ENCODE data around the gene FOXP2.

The FOXP2 gene

GRCh38 chr7:114648680-114649079 is 234.1 kb downstream of the FOXP2 start:
- no peak for DNase-seq (ENCODE audit: insufficient read length, low spot score)
- no peak for FAIRE-seq

GRCh38 chr7:114649689-114650088 is 235.1 kb downstream of the FOXP2 start:
- FAIRE-seq (no peak), DNase-seq (ENCODE audit: insufficient read length, low spot score) (no peak)

DNA sequence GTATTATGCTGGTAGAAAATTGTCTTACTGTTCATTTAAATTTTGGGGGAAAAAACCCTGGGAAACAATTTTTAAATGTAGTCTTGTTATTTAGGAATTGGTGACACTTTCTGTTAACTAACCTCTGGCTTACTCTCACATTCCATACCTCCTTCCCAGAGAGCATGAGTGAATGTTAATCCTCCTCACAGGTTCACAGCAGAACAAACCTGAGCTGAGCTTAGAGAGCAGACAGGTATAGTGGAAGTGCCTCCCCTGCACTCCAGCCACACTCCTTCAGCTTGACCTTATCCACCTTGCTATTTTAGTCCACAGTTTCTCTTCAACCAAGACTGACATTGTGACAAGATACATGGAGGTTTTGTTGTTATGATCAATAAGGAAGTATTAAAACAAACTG is 235.9 kb downstream of the FOXP2 start:
- FAIRE-seq (no peak), DNase-seq (ENCODE audit: insufficient read length, low spot score) (no peak)

DNA sequence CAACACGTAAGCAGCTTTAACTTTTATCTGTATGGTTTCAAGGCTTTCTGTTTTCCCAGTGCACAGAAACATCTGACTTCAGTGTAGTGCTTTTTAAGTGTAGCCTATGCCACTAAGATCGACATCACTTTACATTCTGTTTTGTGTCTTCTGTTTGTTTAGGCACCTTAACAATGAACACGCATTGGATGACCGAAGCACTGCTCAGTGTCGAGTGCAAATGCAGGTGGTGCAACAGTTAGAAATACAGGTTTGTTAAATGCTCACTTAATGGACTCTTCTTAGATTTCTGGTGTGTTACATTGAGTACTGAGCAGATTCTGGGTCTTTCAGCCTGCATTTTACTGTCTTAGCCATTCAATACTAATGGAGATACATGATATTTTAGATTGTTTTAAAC is 237.4 kb downstream of the FOXP2 start:
- FAIRE-seq, result no peak
- DNase-seq (ENCODE audit: insufficient read length, low spot score), result no peak

DNA sequence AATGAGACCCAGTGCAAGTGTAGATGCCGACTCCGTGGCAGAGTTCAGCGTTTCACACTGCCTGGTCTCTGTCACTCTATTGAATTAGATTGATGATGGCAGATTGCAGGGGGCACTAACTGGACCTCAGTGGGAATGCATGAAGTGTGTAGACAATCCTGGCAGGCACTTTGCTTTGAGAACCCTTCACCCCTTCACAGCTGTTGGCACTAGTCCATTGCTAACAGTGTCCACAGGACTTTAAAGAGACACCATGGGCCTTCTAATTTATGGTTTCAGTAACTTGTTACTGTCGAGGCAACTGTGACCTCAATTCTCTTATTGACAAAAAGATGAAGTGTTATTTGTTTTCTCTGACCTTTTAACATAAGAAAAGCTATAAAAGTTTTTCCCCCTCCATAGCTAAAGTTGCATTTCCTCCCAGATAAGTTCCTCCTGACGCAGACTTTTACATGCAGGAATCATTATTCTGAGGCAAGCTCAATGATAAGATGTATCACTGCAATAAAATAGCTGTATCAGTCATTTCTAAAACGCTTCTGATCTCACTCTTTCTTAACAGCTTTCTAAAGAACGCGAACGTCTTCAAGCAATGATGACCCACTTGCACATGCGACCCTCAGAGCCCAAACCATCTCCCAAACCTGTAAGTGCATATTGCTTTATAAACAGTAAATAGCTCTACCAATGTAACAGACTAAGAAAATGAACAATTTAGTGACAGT is 238.9 kb downstream of the FOXP2 start:
- no peak for FAIRE-seq
- DNase-seq (ENCODE audit: insufficient read length, low spot score), result no peak

DNA sequence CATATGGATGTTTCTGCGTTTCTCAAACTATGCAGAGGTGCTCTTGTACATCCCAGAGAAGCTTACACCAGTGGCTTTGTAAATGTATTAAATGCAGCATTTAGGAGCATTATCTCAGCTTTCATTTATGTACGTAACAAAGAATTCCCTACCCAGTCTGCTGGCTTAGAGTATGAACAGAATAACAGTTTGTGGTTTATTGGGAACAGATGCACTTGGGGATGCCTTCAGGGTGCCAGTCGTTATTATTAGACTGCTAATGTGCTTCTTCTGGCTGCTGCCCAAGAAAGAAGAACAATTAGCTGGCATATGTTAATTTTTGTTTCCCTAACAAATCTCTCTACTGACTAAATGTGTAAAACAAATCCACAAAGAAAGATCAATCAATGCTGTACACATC is 241.9 kb downstream of the FOXP2 start:
- no peak for DNase-seq (ENCODE audit: insufficient read length, low spot score)
- FAIRE-seq, result no peak

DNA sequence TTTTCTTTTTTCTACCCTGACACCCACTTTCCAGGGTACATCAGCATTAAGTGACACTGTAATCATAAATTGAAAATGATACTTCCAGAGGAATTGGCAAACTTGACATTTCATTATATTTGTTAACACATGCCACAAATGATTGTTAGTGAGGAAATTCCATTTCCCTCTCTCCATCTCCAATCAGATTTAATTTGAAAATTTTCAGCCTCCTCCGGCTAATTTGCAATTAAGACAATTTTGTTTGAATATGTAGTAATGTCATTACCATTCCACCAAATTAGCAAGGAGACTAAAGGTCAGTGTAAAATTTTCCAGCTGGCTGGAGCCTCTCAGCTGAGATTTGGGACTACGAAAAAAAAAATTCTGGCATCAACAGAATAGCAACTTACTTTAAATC is 242.7 kb downstream of the FOXP2 start:
- FAIRE-seq, result no peak
- no peak for DNase-seq (ENCODE audit: insufficient read length, low spot score)

- no peak for FAIRE-seq
These were observed 243.6 kb downstream of the FOXP2 start for GRCh38 chr7:114658216-114658615.

DNA sequence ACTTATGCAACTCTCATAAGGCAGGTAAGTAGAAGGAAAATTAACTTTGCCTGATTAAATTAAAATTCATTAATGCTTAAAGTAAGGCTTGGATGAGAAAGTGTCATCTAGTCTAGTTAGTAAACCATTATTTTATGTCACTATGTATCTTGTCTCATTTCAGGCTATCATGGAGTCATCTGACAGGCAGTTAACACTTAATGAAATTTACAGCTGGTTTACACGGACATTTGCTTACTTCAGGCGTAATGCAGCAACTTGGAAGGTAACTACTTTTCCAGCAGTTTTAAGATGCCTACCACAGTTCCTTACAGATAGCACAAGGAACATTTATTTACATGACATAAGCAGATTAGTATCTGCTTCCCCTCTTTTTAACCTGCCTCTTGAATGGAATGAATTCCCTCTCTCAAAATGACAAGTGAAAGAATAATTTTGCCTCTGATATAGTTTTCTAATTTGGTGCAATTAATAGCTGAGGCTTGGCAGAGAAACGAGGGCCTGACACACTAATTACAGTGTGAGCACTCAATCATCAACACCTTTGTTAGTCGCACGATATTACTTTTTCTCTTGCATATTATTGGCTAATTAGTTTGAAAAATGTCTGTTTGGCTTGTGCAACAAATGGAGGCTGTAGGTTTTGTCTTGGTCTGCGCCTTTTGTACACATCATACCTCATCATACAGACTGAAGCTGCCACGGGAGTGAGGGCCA is 245.0 kb downstream of the FOXP2 start:
- DNase-seq (ENCODE audit: insufficient read length, low spot score), result no peak
- no peak for FAIRE-seq

More at GRCh38 chr7:114658216-114658615, 243.6 kb downstream of the FOXP2 start:
- DNase-seq (ENCODE audit: insufficient read length, low spot score), result no peak

DNA sequence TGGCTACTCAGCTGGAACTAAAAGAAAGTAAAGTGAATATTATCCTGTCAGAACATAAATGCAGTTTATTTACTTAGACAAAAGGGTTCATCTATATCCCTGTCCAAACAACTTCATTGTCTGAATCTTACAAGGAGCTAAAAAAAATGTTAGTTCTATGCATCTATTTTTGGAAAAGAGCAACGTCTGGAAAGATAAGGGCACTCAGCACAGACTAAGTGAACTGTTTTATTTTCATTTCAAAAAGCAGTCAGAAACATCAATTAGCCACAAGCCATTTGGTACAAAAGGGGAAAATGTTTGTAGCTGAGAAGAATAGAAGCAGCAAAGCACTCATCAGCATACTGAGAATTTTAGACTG is 245.5 kb downstream of the FOXP2 start:
- no peak for FAIRE-seq
- no peak for DNase-seq (ENCODE audit: insufficient read length, low spot score)

DNA sequence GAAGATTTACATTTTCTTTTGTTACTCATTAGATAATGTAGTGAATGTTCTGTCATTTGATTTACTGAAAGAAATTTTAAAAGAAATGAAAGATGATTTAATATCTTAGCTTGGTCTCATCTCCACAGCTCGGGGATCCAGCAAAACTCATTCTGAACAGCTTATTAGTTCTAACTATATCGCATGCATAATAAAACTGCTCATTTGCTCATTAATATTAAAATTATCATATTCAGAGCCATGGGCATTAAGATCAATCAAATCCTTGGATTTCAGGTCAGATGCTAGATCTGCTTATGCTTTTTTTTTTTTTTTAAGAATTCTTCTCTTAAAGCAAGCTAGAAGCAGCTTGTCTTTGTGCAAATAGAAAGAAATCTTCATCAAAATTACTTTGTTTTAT is 246.1 kb downstream of the FOXP2 start:
- FAIRE-seq, result no peak
- no peak for DNase-seq (ENCODE audit: insufficient read length, low spot score)

DNA sequence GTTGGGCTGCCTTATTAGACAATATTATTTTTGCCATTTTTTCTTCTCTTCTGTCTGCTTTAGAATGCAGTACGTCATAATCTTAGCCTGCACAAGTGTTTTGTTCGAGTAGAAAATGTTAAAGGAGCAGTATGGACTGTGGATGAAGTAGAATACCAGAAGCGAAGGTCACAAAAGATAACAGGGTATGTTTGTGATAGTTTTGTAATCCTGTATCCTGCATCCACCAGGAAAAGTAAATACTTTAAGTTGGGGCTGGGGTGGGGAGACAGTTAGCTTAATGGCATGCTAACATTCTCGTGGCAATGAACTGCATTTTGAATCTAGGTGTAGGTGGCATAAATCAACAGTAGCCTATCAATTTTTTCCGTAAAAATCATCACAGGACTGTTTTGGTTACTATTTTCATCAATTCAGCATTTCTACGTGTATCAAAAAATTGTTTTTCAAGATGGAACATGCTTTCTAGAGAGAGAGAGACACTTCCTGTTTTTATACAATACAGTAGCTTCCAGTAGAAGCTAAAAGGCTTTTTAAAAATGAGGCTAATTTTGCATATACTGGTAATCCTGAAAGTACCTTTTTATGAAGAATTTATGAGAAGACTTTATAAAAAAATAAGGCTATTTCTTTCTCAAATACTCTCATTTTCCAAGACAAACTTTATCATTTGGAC is 247.5 kb downstream of the FOXP2 start:
- DNase-seq (ENCODE audit: insufficient read length, low spot score) (no peak), FAIRE-seq (no peak)

- DNase-seq (ENCODE audit: insufficient read length, low spot score) (no peak), FAIRE-seq (no peak)
These were observed 248.9 kb downstream of the FOXP2 start for GRCh38 chr7:114663502-114663901.

DNA sequence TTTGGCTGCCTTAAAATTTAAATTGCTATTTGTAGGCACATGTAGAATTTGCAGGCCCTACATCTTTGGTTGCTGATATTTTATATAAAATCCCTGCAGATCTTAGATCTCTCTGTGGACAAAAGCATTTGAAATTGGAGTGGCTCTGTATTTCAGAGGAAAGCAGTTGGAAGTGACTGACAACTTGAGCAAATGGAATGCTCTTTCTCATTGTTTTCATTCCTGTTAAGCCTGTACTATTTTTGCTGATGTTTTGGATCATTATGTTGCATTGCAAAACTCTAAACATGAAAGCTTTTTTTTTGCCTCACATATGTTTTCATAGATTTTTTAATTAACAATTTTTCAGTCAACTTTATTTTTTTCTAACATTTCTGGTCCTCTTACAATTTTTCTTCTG is 256.1 kb downstream of the FOXP2 start:
- FAIRE-seq (no peak), DNase-seq (ENCODE audit: insufficient read length, low spot score) (no peak)

- no peak for DNase-seq (ENCODE audit: insufficient read length, low spot score)
- no peak for FAIRE-seq
These were observed 257.0 kb downstream of the FOXP2 start for GRCh38 chr7:114671563-114672123.

DNA sequence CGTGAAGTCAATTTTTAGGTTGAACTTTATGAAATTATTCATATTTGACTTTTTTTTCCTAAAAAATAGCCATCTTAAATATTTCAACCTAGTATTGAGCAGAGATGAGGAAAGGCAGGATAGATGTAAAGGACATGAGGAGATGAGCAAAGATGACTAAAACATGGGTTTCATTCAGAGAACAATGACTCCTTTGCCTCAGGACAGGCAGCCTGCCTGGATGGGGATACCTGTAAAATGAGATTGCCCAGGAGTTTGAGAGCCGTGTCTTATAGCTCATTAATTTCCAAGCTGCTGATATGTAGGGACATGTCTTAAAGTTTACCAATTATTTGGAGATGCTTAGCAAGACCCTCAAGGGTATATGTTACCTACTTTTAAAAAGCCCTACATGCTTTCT is 263.5 kb downstream of the FOXP2 start:
- DNase-seq (ENCODE audit: insufficient read length, low spot score), result no peak
- FAIRE-seq, result no peak

DNA sequence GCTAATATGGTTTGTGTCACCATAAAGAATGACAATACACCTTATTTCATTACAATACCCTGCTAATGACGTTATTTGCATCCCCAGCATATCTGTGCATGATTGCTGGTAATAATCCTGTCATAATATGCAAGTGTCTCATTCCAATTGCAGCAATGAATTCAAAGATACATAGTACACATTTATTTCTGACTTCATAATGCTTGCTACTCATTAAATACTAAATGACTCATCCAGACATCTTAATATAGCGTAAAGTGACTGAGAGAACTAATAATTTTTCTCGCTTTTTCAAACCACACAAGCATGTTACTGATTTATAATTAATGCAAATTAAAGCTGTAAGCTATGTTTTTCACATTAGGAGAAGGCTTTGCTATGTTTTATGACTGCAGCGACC is 272.6 kb downstream of the FOXP2 start:
- DNase-seq (ENCODE audit: insufficient read length, low spot score) (no peak), FAIRE-seq (no peak)

GRCh38 chr7:114688443-114689055 is 273.9 kb downstream of the FOXP2 start:
- DNase-seq (ENCODE audit: insufficient read length, low spot score) (no peak), FAIRE-seq (no peak)

DNA sequence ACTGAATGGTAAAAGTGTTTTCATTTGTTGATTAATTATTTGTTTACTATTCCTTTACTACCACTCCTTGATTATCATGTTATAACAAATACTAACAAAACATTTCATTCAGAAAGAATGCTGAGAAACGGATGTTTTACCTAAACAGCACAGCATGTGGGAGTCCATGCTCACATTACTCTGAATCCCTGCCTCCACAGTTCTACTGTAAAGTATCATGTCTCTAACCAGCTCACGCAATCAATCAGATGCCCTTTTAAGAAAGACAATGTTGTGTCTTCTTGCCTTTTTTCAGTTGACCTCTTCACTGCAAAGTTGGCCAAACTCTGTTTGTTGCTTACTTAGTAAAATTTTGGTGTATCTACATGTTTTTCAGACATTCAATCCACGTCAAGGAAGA is 274.8 kb downstream of the FOXP2 start:
- FAIRE-seq, result no peak

DNA sequence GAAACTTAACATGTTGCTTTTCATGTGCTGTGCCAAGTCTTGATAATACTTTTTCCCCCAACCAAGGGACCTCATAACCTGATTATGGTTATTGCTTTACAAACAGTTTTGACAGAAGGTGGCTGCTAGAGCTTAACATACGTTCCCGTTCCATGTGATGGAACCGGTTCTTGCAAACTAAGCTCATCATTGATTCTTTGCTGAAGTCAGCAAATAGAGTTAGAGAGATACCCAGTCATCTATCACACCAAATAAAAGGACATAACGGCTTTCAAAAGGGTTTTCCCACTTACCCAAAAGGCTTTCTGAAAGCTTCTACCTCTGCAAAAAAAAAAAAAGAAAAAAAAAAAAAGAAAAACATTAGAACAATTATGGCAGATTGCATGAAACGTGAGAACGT is 277.0 kb downstream of the FOXP2 start:
- DNase-seq (ENCODE audit: insufficient read length, low spot score), result no peak
- FAIRE-seq, result no peak

More for the DNA sequence above, 274.8 kb downstream of the FOXP2 start:
- DNase-seq (ENCODE audit: insufficient read length, low spot score), result no peak

DNA sequence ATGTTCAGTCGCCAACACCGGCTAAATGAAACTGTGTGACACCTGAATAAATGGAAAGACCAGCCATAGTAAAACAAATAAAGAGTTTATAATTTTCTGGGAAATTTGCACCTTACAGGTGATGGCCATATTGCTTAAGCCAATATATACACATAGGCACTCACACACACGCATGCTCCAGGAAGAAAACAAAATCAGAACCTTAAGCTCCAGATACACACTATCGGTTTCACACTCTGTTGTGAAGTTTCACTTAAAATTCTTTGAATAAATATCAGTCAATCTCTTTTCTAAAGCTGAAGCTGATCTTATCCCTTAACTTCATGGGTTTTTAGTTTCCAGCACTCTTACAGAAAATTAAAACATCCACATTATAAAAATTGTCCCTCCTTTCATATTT is 280.6 kb downstream of the FOXP2 start:
- DNase-seq (ENCODE audit: insufficient read length, low spot score) (no peak), FAIRE-seq (no peak)

Data from HTR-8/SVneo (cell line).